Measurements from ENCODE around the gene KMO.

The KMO gene

DNA sequence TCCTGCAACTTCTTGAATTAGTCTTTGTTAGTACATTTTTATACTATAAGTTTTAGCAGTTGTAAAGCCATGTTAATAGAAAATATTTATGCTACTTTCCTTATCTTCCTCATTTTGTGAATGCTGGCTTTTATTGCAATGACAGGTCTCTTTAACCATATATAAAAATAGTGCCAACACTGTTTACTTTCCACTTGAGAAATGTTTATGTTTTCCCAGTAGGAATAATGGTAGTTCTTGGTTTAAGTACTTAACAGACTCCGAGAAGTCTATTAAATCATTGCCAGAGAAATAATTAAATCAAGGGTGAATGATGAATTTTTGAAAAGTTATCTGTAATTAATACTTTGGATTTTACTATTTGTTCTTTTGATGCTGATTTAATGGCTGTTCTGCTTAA is 98.3 kb downstream of the KMO start:
- DNase-seq (ENCODE audit: low read depth): no peak

DNA sequence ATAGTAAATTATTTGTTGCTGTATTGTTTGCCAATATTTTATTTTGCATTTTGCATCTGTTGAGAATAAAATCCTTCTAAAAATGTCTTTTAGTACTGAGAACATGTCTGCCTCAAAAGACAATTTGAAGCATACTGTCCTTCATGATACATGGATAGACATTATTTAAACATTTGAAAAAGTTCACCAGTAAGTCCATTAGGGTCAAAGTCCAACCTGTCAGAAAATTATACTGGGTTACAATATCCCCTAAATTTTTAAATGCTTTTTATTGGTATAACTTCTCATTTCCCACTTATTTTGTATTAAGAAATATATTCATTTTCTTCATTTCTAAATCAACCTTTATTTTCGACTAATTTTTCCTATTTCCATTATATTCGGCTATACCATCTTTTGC is 98.7 kb downstream of the KMO start:
- DNase-seq (ENCODE audit: low read depth): no peak

DNA sequence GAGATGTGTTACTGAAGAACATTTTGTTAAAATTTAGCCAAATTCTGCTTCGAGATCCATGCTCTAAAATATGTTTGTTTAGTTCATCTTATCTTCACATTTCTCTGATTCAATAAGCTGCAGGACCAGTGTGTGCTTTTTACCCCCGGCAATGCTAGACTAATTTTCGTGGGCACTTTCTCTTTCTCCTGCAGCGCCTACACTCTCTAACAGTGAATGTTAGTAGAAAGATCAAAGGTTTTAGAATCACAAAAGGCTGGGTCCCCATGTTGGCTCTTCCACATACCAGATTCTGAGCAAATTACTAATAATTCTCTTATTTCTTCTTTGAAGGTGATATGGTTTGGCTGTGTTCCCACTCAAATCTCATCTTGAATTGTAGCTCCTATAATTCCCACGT is 99.5 kb downstream of the KMO start:
- no peak for DNase-seq (ENCODE audit: low read depth)

DNA sequence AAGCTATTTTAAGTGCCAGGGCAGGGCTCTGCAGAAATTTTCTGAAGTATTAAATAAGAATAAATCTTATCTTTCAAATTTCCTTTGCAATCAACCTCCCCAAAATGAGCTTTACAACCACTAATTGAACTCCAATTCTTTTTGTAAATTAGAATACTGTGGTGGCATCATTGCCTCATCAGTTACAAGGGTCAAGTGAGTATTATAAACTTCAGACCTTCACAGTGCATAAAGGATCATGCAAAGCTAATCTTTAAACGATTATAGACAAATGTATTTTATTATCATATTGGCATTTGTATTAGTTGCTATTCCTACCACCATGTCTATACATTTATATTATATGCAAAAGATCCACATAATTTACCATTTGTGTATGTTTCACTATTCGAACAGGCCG is 100.8 kb downstream of the KMO start:
- DNase-seq (ENCODE audit: low read depth): no peak

DNA sequence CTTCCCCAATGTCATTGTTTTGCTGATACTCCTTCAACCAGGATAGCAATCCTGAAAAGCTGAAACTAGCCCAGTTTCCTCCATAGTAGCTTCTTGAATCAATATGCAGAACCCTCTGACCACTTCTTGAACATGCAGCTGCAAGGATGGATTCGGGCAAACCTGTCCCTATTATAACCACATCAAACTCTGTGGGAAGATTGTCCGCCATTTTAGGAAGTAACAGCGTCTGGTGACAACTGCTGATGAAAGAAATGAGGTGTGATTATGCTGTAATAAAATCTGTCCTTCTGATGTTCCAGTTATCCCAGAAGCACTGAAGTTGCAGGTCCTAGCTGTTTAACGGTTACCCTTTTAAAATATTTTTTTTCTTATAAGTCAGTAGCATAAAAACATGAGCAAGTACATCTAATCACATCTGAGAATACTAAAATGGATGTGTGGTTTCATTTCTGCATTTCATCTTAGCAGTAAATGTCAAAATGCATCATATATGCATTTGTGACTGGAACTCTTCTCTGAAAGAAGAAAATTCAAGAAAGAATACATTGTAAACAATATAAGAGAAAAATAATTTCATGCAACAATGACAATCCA is 103.5 kb downstream of the KMO start:
- no peak for DNase-seq (ENCODE audit: low read depth)

DNA sequence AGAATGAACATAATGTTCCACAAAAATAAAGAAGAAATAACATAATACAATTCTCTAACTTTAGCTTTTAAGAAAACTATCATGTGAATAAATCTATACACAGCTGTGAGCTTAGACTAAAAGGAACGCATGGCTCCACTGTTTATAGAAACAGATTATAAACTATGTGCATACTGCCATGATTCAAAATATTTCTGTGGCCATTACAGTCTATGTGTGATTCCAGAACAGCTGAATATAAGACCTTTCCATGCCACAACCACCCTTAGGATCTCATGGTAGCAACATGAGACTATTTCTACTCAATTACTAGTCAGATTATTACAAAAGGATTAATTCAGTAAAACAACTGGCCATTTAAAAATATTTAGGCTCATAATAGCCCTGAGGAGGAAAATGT is 104.1 kb downstream of the KMO start:
- no peak for DNase-seq (ENCODE audit: low read depth)

DNA sequence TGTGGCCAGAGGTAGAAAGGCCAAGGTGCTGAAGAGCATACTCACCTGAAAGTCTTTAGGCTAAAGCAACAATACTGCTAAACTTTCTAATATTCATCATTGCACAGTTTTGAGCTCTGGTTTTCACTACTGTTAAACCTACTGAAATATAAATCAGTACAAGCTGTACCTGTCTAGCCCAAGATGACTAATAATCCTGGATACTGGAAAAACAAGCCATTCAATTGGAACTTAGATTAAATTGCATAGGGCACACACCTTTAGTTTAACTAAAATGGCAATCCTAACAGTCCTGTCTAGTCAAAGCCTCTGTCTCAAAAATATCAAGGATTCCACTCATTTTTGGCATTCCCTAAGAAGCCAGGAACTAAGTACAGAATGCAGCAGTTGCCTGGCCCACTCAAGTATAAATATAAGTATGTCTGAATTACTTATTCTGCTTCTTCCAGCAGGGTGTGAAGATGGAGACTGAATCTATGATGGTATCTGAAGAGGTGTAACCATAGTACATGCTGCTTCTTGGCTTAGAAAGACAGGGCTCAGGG is 104.9 kb downstream of the KMO start:
- no peak for DNase-seq (ENCODE audit: low read depth)

DNA sequence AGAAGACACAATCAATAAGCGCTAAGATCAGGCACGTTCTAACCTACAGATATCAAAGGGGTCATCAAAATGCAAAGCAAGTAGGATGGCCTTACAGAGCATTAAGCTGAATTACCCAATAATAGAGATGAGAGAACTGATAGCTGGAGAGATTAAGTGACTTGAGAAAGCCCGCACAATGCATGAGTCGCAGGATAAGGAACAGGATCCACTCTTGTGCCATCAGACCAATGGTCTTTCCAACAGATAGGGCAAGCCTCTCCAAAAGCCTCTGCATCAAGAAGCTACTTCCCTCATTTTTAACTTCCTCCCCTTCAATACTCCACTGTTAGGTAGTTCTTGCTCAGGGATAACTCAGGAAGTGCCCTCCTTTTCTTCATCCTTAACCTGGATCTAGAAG is 105.4 kb downstream of the KMO start:
- no peak for DNase-seq (ENCODE audit: low read depth)

DNA sequence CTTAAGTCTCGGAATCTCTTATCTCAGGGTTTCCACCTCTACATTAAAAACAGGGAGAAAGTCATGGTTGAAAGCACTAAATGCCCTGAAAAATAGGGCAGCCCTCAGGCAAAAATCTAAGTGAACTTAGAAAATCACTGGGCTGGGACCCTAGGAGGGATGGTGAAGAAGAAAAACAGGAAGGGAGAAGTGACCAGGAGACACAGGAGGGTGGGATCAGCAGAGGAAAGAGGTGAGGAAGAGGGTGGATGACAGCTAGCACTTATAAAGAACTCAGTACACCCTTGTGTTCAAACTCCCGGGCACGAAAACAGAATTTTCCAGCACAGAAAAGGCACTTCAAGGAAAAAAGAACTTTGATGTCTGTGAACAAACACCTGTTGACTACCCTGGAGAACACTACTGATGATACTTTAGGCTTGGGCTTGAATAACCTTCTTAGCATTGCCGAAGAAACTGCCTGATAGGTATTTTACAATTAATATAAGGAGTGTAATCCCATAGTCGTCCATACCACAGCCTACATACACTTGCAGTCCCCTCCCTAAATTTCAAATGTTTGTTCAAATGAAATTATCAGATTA is 106.0 kb downstream of the KMO start:
- no peak for DNase-seq (ENCODE audit: low read depth)

DNA sequence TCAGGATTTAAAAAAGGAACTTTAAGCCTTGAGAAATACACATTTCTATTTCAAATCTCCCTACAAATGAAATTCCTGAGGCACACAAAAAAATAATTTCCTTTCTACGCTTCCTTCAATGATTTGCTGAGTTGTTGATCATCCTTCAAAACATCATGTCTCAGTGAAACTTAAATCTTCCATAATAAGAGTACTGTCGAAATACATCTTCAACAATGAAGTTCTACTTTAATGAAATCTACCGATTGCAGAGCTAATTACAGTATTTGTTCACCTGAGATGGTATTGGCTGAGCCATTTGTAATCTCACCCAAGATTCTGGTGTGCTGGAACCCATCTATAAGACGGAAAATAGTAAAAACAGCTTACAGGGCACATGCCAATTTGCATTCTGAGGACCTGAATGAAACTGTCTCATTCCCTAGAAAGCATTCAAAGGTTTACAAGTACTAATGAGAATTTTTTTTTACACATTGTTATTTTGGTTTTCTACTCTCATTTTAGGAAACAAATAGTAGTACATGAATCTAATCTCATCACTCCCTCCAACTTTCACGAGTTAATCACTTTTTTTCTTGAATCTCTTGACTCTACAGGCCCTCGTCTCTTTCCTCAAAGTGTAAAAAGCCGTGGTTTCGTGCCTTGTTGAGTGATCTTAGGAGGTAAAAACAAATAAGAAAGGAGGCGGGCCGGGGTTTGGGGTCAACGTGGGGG is 106.9 kb downstream of the KMO start:
- no peak for DNase-seq (ENCODE audit: low read depth)

DNA sequence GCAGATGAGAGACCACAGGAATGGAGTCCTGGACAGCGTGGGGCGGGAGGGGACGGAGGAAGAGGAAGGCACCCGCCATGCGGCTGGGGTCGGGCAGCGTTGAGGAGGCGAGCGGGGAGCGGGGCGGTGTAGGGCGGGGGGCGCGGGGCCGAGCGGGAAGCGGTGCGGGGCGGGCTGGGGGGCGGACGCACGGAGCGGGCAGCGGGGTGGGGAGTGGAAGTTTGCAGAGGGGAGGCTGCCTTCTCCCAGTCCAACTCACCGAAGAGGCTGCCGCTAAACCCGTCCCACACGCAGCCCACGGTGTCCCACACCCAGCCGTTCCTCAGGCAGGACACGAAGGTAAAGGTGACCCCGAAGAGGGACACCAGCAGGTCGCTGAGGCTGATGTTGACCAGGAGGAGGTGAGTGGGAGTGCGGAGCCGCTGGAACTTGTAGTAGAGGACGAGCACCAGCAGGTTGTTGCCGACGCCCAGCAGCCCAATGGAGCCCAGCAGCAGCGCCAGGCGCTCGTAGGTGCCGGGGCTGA is 107.5 kb downstream of the KMO start:
- no peak for DNase-seq (ENCODE audit: low read depth)

DNA sequence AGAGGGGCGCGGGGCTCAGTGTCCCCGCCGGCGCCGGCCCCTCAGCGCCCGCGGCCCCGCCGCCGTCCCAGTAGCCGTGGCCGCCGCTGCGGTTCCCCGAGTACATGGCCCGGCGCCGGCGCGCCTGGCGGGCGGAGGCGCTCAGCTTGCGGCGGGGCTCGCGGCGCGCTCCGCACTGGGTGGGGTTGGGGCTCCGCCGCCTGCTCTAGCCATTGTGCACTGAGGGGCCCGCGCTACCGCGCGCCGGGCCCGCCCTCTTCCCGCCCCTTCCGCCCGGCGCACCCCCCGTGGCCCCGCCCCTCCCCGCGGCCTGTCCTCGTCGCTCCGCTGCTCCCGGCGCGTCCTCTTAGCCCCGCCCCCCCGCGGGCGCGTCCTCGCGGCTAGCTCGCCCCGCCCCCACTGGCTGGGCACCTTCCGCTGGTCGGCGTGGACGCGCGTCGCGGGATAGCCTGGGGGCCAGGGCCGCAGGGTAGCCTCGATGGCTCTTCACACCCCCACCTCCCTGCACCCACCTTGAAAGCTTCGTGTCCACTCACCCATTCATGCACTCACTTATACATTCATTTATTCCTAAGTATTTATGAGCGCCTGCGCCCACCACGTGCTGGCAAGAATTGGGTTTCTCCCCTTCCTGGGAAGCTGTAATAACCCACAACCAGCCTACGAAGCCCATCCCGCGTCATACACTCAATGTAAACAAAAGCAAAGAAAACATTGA is 108.1 kb downstream of the KMO start, which contains the start of the genes CHML and OPN3:
Gene CHML (minus strand): TSS at position 221 of the 718 bp plus-strand sequence. CDS start 4,603 bp downstream, outside the sequence.
Gene OPN3 (minus strand): TSS at position 221 of the 718 bp plus-strand sequence. CDS start 115 bp downstream, at position 106.
- DNase-seq (ENCODE audit: low read depth): peak; percentile 75

DNA sequence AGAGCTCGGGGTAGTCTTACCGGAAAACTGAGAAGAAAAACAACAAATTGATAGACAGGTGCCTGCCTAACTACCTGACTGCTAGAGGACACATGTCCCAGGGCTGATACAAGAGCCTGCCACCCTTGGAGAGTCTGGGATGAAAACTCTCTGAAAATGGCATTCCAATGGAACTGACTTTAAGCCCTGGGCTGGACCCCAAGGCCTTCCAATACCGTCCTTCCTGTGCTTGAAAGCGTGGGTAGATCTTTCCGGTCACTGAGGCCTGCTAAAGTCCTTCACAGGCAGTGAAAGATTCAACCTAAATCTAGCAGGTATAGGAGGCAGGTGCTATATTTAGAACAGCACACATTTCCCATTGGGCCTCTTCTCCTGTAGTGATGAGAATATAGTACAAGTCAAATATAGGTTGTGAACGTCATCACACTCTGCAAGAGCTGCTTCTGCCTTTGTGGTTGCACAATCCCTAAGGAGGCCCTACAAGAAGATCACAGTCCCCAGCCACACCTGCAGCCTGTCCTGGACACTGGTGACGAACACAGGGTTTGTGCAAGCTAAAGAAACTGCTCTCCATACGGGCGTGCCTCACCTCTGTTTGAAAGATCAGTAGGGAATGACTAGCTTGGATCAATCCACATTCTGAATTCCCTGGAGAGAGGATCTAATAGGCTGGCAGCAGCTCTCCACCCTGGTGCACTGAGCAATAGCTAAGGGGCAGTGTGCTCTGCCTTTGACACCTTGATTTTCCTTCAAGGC is 108.9 kb downstream of the KMO start:
- no peak for DNase-seq (ENCODE audit: low read depth)

DNA sequence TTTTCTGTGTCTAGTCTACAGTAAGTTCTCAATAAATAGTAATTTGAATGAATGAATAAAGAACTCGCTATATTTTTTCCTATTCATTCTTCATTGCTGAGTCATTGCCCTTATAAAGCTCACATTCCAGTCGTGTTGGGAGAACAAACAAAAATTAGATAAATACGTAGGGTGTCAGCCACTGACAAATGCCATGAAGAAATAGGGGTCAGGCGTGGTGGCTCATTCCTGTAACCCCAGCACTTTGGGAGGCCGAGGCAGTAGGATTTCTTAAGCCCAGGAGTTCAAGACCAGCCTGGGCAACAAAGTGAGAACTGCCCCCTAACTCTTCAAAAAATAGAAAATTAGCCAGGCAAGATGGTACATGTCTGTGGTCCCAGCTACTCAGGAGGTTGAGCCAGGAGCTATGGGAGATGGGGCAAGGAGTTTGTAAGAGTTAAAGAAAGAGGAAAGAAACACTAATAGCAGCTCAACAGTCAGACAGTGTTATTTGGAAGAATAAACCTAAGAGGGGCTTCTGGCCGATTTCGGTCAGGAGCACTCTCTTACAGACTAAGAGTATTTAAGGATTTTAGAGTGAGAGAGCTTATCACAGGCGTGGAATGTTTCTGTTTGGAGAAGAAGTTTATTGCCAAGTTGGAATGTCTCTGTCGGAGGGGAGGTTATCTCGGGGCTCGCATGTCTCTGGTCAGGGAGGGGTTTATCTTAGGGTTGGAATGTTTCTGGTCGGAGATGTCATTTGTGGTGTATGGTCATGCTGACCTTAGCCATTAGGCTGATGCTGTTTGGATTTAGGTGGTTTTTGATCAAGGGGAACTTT is 109.8 kb downstream of the KMO start:
- DNase-seq (ENCODE audit: low read depth): no peak

DNA sequence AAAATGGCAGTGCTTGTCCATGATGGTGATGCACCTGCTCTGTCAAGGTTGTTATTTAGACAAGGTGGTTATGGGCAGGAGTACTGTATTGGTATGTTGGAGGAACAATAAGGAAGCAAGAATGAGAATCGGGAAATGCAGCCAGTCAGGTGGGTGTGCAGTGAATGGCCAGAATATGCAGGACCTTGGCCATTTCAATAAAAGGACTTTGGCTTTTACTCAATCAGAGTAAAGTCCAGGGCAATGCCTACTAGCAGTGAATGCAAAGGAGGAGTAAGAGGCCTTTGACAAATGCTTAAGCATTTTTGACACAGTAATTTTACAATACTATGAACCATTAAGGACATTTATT is 110.4 kb downstream of the KMO start:
- DNase-seq (ENCODE audit: low read depth): no peak

DNA sequence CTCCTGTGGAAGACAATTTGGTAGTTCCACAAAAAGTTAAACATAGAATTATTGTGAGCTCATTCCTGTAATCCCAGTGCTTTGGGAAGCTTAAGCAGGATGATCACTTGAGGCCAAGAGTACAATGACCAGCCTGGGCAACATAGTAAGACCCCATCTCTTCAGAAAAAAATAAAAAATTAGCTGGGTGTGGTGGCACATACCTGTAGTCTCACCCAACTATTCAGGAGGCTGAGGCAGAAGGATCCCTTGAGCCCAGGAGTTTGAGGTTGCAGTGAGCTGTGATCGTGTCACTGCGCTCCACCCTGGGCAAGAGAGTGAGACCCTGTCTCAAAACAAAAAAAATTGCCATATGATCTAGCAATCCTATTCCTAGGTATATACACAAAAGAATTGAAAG is 112.1 kb downstream of the KMO start:
- DNase-seq (ENCODE audit: low read depth): no peak

DNA sequence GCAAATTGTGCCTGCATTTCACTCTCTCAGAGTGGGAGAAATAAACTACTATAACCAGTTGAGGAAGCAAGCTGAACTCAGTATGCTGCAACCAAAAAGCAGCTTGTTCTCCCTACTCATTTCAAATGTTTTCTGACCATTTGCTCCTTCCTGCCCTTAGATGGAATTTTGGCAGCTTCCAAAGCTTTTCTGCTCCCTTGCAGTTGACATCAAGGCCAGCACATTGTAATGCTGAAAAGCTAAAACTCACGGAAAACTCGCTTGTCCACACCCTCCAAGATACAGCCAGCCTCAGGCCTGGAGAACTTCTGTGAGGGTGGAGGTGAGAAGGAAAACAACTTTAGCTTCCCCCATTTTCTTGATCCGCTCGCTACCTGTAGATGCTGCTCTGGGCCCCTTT is 113.0 kb downstream of the KMO start:
- no peak for DNase-seq (ENCODE audit: low read depth)
